HuH-7.5 (cell line): ENCODE results near the gene ZNF544.
A peak's percentile ranks its signal among the peaks of the same experiment; 100 is the strongest.

Experiments used
- DNase-seq: peaks from one replicate; pipeline ENCODE4 v3.0.0; 2011; ENCODE audit warnings: low spot score

The ZNF544 gene

DNA sequence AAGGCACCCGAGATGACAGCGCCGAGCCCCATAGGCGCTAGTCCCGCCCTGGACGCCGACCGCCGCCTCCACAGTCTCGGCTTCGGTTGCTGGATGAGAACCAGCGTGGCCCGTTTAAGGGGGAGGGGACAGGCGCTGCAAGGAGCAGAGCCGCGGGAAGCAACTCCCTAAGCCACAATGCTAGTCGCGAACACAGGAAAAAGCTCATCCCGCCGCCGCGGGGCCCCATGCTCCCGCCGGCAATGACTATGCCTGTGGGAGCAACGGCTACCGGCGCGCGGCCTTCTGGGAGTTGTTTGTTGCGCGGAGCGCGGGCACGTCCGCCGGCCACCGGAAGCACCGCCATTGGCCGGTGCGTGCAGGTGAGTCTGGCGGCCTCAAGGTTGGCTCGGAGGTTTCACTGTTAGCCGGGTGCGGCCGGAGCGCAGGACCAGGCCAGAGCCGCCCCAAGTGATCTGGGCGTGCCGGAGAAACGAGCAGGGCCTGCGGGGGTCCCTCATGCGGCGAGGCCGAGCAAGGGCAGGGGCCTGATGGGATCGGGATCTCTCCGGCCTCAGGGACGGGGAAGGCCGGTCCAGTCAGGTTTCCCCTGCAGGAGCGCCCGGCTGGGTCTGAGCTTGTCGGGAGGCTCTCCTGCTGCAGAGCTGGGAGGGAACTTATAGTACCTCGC, at the start of gene ZNF544:
Gene ZNF544, plus strand, starts transcription at position 330 of the 670 bp plus-strand sequence. CDS start 15,110 bp downstream, outside the sequence.
- DNase-seq = peak; percentile 80

DNA sequence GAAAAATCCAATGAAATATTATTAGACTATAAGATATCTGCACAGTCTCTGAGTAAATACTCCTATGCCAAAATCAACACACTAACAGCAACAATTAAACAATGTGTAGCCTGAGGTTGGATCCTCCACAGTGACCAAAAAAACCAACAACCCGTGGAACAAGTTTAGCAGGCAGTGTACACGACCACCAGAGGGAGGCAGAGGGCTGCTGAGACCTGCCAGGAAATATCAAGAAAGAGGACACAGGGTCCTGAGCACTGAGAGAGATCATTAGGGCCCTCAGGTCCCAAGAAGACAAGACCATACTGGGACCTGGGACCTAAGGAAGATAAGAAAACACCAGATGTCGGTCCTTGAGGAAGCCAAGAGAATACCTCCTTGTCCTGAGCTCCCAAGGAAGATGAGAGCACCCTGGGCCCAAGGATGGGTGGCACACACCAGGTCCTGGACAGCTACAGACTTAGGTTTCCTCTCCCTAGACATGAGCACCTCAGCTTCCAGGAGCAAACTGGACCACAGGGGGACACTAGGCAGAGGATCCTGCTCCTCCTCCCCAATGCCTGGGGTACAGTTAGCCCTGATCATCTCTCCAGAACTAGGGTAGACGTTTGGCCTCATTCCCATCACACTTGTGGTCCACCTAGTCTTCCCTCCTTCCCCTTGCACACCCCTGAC, 46.7 kb upstream of the ZNF544 start:
- peak; percentile 47 for DNase-seq

DNA sequence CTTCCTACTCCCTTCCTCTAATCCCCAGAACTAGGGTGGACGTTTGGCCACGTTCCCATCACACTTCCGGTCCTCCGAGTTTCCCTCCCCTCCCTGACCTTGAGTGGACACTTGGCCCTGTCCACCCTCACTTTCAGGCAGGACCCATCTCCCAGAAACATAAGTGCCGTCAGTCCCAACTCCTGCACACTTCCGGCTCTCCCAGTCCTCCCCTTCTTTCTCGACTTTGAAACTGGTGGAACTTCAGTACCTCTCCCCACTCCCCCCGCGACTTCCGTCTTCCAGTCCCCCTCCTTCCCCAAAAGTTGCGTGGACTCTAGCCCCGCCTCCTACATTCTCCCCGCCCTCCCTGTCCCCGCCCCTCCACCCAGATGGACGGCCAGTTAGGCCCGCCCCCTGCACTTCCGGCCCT, 46.1 kb upstream of the ZNF544 start:
- no peak for DNase-seq

DNA sequence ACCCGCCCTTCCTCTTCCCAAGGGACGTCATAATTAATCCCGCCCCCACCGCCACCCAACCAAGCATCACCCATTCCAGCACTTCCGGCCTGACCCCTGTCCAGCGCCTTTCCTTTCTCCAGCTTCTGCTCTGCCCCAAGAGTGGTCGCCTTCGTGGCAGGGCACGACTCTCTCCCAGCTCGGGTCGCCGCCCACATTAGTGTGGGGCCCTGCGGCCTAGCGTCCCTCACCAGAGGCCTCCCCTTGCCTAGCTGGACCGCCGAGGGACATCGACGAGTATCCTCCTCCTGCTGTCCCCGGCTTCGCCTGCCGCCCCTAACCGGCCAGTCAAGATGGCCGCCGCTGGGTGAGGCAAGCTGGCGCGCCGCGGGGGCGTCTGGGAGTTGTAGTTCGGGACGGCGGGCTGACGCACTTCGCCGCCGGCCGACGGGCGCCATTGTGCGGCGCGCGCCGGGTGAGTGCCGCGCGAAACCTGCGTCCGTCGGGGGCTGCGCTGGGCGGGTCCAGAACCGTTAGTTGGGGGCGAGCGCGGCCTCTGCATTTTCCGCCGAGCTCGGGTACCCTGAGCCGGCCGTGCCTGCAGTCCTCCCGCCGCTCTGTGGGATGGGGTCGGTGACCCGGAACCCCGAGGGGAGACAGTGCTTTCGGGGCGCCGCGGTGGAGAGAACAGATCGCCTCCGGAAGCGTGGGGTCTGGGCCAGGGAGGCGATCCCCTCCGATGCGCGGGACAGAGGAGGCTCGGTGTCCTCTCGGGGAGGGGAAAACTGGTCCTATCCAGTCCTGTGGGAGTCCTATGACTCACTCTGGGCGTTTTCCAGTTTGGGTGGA, 45.5 kb upstream of the ZNF544 start, which contains the start of gene ZNF274:
Gene ZNF274, plus strand, starts transcription at position 73 of the 828 bp plus-strand sequence. CDS start 905 bp downstream, outside the sequence.
- DNase-seq = peak; percentile 96

DNA sequence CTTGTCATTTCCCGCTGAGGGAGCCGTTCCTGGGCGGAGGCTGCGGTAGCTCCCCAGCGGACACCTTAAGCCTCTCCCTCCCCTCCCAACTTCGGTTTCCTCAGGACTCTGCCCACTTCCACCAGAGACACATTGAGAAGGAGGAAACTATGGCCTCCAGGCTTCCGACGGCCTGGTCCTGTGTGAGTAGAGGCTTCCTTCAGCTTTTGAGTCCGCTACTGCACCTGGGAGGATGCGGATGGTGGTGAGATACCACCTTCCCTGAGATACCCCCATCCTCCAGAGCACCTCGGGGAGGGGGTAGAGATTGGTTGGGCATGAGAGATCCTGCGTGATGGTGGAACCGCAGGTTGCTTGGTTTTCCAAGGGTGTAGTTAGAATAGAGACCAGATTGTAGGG, 44.9 kb upstream of the ZNF544 start:
- DNase-seq = no peak

DNA sequence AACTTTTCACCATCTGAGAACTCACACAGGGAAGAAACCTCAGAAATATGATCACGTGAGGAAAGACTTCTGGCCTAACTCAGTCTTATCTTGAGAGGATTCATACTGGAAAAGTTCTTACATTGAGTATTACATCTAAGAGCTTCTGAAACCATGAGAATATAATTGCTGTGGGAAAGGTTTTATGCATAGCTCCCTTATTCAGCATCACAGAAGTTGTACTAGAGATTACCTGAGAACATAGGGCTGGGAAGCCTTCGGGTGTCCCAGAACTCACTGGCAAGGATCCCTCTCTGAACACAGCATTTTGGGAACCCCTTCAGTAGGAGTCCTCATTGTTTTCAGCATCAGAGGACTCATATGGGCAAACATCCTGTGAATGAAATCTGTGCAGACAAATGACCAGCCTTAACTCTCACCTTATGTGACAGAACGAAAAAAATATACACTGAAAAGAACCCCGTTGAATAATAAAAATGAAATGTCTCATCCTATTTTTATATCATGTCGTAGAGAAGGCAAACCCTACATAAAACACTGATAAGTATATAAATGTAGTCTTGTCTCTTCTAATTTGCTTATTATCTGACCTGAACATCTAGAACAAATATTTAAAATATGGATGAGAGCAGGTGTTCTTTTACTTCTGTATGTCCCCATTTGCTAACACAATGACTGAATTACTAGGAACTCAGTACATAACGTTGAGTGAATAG, 31.7 kb upstream of the ZNF544 start:
- DNase-seq = no peak

DNA sequence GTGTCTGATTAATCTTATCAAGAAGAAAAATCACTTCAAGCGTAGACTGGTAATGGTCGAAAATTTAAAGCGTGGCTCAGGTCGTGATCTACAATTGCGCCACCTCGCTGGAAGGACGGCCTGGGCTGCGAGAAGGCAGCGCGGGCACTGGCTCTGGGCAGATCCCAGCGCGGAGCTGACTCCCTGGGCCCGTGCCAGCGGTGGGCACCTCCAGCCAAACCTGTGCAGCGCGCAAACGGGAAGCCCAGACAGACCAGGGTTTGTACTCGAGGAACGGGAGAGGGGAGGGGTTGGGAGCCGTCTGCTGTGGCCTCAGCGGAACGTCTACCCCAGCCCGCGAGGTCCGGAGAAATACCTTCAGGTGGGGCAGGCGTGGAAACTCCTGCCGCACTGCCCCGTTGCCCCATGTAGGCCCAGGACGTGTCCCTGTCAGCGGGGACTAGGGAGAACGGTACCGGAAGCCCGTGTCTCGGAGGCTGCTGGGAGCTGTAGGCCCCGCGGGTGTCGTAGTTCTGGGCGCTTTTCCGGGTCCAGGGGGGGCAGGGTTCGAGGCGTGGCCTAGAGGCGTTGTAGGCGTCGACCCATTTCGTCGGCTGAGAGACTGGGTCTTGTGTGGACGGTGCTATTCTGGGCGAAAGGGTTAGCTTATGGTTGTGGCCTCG, 24.8 kb upstream of the ZNF544 start:
- no peak for DNase-seq

DNA sequence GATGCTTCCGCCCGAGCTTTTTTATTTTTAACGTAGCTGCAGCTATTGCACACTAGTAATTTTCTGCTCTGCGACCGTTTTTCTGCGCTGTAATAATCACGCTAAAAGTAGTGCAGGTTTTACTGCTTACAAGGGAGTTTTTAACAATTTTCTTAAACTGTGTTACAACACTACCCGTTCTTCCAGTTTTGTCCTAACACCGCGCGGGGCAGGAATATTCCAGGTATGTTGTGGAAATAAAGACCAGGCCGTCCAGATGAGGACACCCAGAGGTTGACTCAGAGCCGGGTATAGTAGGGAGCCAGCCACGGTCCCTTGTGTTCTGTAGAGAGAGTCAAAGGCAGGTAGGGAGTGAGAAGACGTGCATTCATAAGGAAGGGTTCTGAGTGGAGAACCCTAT, 24.1 kb upstream of the ZNF544 start:
- DNase-seq = no peak

DNA sequence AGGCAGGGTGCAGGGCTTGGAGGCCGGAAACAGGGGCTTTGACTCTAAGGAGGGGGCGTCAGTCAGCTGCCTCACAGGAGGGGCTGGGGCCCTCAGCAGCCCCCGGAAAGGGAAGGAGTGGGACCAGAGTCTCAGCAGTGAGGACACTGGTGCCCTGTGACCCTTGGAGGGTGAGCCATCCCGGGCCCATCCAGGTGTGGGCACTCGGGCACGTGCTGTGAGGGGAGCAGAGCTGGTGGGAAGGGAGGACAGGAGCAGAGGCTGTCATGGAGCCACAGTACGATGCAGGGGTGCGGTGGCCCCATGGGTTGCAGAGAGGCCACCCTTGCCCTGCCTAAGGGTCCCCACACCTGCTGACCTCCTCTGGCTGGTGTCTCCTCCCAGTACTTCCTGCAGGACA, 19.1 kb upstream of the ZNF544 start:
- no peak for DNase-seq

DNA sequence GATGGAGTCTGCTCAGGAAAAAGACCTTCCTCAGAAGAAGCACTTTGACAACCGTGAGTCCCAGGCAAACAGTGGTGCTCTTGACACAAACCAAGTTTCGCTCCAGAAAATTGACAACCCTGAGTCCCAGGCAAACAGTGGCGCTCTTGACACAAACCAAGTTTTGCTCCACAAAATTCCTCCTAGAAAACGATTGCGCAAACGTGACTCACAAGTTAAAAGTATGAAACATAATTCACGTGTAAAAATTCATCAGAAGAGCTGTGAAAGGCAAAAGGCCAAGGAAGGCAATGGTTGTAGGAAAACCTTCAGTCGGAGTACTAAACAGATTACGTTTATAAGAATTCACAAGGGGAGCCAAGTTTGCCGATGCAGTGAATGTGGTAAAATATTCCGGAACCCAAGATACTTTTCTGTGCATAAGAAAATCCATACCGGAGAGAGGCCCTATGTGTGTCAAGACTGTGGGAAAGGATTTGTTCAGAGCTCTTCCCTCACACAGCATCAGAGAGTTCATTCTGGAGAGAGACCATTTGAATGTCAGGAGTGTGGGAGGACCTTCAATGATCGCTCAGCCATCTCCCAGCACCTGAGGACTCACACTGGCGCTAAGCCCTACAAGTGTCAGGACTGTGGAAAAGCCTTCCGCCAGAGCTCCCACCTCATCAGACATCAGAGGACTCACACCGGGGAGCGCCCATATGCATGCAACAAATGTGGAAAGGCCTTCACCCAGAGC, 16.2 kb upstream of the ZNF544 start:
- no peak for DNase-seq

DNA sequence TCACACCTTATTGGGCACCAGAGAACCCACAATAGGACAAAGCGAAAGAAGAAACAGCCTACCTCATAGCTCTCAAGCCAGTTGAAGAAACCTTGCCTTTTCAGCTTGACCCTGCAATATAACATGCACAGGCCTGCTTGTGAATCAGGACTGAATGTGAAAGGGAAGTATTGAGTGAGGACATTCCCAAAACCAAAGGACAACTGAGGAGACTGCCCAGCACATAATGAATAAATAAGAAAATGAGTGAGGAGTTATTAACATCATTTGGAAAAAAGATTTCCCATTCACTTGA, 15.7 kb upstream of the ZNF544 start:
- DNase-seq = no peak

DNA sequence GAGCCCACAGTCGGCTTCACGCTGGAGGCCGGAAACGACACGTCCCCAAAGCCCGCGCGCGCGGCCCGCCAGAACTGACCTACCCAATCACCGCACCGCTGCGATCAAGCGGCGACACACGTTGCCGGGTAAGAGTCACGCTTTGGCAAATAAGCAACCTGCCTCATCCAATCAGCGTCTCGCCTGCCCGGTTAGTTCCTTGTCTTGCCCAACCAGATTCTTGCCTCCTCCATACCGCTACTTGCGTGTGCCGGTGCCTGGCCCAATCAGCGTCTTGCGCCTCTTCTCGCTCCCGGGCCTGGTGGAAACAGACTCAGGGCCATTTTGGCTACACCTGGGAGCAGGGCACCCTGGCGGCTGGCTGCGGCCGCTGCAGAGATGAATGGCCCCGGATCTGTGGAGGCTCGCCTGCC, 11.6 kb upstream of the ZNF544 start:
- DNase-seq = no peak

DNA sequence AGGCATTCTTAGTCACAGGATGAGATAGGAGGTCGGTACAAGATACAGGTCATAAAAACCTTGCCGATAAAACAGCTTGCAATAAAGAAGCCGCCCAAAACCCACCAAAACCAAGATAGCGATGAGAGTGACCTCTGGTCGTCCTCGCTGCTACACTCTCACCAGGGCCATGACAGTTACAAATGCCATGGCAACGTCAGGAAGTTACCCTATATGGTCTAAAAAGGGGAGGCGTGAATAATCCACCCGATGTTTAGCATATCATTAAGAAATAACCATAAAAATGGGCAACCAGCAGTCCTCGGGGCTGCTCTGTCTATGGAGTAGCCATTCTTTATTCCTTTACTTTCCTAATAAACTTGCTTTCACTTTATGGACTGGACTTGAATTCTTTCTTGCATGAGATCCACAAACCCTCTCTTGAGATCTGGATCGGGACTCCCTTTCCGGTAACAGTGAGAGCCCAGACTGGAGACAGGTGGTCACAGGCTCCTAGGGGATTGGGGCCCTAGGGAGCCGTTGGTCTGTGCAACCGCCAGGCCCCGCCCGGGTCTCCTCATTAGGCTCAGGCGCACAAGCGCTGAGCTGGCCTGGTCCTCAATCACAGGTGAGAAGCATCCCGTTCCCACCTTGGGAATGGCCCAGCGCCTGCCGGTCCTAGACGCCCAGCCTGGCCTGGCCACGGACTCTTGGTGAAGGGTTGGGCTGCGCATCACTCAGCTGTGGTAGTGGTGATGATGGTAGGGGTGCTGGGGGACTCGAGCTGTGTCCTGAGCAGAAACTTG, 10.9 kb upstream of the ZNF544 start:
- no peak for DNase-seq

DNA sequence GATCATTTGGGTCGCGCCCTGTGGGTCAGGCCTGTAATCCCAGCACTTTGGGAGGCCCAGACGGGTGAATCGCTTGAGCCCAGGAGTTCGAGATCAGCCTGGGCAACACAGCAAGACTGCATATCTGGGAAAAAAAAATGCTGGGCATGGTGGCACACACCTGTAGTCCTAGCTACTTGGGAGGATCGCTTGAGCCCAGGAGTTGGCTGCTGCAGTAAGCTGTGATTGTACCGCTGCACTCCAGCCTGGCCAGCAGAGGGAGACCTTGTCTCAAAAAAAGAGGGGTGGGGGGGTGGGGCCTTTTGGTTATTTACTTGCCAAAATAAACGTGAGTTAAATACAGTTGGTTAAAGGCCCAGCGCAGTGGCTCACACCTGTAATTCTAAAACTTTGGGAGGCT, 9.8 kb upstream of the ZNF544 start:
- no peak for DNase-seq

DNA sequence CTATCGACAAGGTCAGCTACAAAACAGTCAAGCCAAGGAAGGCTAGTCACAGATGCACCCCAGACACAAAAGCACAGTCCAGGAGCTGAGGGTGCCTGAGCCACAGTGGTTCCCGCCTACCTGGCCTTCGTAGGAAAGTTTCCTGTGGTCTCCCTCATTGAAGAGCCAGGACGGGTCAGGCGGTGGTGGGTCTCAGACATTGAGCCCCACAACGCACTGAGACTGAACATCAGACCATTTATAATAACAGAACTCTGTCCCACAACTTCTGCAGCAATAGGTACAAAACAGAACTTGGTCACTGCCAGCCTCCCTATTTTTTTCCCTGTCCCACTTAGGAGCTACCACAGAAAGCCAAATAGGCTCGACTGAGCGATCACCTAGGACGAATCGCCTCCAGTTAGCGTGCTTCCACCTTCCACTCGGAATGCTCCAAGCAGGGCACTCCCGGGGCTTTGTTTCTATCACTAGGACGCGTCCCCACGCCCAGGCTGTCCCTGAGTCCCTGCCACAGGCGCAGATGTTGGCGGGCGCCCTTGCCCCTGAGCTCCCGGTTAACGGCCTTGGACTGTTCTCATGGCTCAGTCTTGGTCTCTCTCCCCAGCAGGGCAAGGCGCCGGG, 640 bp upstream of the ZNF544 start:
- DNase-seq = peak; percentile 48

DNA sequence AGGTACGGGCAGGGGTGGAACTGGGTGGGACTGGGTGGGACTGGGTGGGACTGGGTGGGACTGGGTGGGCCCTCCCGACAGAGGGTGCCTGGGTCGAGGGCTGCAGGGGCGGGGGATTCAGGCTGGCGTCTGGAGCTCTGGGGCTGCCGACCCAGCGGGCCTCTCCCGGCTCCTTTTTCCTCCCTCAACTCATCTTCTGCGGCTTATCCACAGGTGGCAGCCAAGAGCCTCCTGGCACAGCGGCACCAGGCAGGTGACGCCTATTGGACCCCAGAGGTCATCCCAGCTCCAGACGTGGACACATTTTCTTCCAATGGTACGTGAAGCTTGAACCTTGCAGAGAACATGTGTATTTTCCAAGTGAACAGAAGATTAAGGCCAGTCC, 533 bp downstream of the ZNF544 start:
- DNase-seq = peak; percentile 34

DNA sequence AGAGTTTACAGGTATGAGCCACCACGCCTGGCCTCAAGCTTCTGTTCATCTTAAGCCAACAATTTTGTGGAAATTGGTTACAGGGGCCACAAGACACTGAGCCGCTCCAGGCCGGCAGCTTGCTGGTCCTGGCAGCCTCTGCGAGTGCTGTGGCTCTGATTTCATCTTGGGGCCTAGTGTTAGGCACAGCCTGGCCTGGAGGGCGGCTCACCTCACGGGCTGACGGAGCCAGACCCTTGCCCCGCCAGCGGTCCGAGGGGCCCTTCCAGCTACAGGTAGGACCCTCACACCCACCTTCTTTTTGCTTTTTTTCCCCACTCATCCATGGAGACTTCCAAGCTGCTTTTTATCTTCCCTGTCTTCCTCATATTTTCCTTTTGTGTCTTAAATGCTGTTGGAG, 8.6 kb downstream of the ZNF544 start:
- DNase-seq = no peak

DNA sequence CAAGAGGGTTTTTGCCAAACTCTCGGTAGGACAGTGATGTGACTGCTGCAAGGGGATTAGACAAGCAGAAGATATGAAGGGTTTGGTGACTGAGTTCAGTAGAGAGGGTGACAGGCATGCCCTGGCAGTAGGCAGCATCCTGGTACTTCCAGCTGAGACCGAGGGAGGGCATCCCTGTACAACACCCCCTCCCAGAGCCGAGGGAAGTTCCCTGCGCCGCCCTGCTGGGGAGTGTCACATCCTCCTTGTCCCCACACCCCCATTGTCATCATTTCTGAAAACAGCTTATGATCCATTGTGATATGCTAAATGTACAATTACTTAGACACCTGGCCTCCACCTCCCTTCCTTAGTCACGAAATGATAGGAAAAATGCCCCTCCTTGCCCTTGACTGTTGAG, 14.6 kb downstream of the ZNF544 start:
- DNase-seq = no peak

DNA sequence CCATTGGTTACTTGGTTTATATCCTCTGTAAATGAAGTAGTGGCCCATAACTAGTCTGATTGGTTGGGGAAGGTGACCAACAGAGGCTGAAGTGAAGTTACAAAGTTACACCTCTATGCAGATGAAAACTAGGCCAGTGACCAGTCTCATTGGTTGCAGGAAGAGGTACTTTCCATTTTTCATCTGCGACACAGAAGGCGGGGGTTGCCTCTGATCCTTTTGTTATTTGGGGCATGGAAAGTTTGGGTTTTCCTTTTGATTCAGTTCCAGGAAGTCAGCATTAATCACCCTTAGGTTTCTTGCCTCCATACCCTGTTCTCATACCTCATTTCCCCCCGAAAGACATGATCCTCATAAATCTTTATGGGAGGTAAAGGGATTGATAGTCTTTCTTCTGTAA, 20.2 kb downstream of the ZNF544 start:
- no peak for DNase-seq

DNA sequence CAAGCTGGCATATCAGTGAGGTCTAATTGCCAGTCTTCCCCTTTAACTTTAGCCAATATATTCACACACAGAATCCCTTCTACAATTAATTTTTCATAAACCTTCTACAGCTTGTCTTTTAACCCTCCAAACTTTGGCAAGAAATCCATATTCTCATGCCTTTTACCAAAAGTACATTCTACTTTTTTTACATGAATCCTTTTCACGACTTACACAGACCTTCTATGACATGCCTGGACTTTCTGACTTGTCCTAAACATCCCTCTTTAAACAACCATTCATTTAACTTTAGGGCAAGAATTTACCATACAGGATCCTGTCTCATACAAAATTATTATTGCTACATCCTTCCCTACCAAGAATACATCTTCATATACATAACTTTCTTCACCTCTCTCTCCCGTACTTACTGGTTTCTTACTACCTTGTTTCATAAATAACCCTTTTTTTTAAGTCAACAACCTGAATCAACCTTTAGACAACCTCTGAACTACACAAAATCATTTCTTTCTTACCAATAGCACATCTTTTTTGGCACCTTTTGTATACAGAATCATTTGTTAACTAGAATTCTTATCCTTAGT, 23.5 kb downstream of the ZNF544 start:
- DNase-seq = no peak
